ENCODE results near the gene PDE2A.

DNA sequence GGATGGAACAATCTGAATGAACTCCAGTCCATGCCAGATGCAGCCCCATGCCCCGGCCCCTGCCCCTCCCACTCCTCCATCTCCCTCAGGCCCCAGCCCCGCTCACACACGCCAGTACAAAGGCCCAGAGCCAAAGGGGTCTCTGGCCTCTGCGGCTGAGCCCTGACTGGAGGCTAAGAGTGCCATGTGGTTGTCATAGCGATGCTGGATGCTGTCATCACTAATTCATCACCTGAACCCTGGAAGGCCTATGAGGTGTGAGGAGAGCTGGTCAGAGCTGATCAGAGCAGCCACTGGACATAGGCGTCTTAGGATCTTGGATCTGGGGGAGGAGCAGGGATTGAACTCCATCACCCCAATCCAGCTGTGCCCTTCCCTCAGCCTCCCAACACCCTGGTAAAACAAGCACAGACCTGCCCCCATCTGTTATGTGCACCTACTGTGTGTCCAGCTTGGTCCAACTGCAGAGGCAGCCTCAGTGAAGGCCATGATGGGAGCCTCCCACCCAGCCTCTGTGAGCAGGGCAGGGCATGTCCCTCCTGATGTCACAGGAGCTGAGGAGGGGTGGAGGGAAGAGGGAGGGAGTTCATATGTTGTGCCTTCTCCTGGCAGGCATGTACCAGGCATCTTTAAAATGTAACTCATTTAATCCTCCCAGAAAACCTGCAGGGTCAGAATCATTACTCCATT is 16.7 kb downstream of the PDE2A start:
- TF ChIP-seq, protein P1, sequence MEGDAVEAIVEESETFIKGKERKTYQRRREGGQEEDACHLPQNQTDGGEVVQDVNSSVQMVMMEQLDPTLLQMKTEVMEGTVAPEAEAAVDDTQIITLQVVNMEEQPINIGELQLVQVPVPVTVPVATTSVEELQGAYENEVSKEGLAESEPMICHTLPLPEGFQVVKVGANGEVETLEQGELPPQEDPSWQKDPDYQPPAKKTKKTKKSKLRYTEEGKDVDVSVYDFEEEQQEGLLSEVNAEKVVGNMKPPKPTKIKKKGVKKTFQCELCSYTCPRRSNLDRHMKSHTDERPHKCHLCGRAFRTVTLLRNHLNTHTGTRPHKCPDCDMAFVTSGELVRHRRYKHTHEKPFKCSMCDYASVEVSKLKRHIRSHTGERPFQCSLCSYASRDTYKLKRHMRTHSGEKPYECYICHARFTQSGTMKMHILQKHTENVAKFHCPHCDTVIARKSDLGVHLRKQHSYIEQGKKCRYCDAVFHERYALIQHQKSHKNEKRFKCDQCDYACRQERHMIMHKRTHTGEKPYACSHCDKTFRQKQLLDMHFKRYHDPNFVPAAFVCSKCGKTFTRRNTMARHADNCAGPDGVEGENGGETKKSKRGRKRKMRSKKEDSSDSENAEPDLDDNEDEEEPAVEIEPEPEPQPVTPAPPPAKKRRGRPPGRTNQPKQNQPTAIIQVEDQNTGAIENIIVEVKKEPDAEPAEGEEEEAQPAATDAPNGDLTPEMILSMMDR (conservative IDR thresholded peaks at IDR 0.05), result no peak
- no peak for TF ChIP-seq EZH2 (IDR thresholded peaks at IDR 0.05; ENCODE audit: low read depth)

All from PC-9 (cell line).